Ovary (tissue), 9 donors: ENCODE results near the gene GALNT10. TPM values are rescaled to one million over a fixed set of nuclear protein-coding genes. Genes with fewer than 3 reads are reported as not detected.

Source experiments
- DNase-seq, 5 donors: peaks; one replicate each; pipeline ENCODE4 v3.0.0-alpha.2; 2019 to 2020
- H3K27ac ChIP-seq, 2 donors: fragments of 200-600 bp; one replicate each; pipeline versions ENCODE4 v1.5.1 to v1.8.0; 2019 to 2022
- H3K27me3 ChIP-seq: fragments of 200-600 bp; one replicate; pipeline ENCODE4 v1.8.0; 2022
- H3K36me3 ChIP-seq: fragments of 200-600 bp; sonication (generic); one replicate; pipeline ENCODE4 v1.5.1; 2019
- H3K4me1 ChIP-seq: one replicate; pipeline ENCODE4 v1.8.1; 2013; ENCODE audit warnings: mild to moderate bottlenecking, moderate library complexity; ENCODE audit not compliant: insufficient read depth
- H3K4me3 ChIP-seq: fragments of 200-600 bp; sonication (generic); one replicate; pipeline ENCODE4 v1.5.1; 2017
- H3K9me3 ChIP-seq, 2 donors: fragments of 200-600 bp in 1 of 2; sonication (generic) in 1 of 2; one replicate each; pipeline versions ENCODE4 v1.5.1 to v1.8.1; 2013 to 2019; ENCODE audit warnings: mild to moderate bottlenecking in 1 of 2, moderate library complexity in 1 of 2
- EP300 ChIP-seq: sonication (generic); formaldehyde crosslinking; IDR thresholded peaks from one replicate; pipeline ENCODE4 v1.6.1; 2017; ENCODE audit warnings: antibody characterized with exemption
- POLR2A ChIP-seq: fragments of 450-650 bp; IDR thresholded peaks from one replicate; pipeline ENCODE4 v1.6.1; 2017; ENCODE audit warnings: antibody characterized with exemption, mild to moderate bottlenecking, moderate library complexity
- WGBS, 3 donors: extraction: QIAGEN DNeasy Blood & Tissue Kit in 1 of 3; methylation state at CpG; one replicate each; pipeline versions ENCODE4 v1.1.5 to v1.1.7; 2013 to 2017; 5-methylcytosine and 5-hydroxymethylcytosine counted together
- intact Hi-C, 4 donors: fragments of 100-400 bp; cut with DNase I; formaldehyde crosslinking; loops; one replicate each; pipeline versions ENCODE4 v1.11.0 to v1.15.1; 2022 to 2023
- polyA plus RNA-seq, 2 donors: library from polyadenylated mRNA; stranded (reverse); fragments of 200-250 nt in 1 of 2; fragments of 350-450 nt in 1 of 2; fragmentation: Illumina TruSeq in 1 of 2; extraction: RNeasy Lipid Tissue Mini Kit (QIAGEN cat#74804) in 1 of 2; gene quantifications; one replicate each; pipeline ENCODE4 v1.2.3, GENCODE V29; 2013 to 2014
- total RNA-seq, 7 donors: library from RNA; depleted of rRNA in 2 of 7; stranded (reverse); fragments of >200 nt in 2 of 7; fragmentation: NEBNext Ultra II Directional in 3 of 7; extraction: Animal tissue kit (Norgen Biotek cat#: 25700) in 3 of 7; gene quantifications; one replicate each; pipeline versions ENCODE4 v1.1.0 to v1.2.4, GENCODE V29; 2016 to 2023
- TF ChIP-seq, protein P1 (sequence below), 3 donors: fragments of 450-650 bp in 2 of 3; fragments of 200-600 bp in 1 of 3; IDR thresholded peaks; one replicate each; pipeline versions ENCODE4 v1.5.1 to v1.8.0; 2016 to 2022; ENCODE audit warnings: antibody characterized with exemption in 3 of 3, mild to moderate bottlenecking in 1 of 3
- donor health status: DM: no; HTN: no; CAD: no; lungs with moderate emphysema.
- donor health status: DM: no; HTN: no; CAD: no.
- donor health status: Bipolar disorder and iron deficiency.
- donor health status: DM: yes; HTN: yes; CAD: no.
- donor health status: DM: no; HTN: no; CAD: no.
- donor health status: DM: yes; HTN: yes; CAD: no.

Gene GALNT10
- total and polyA plus RNA-seq, 9 donors: 34.5 to 206 (median 88.7) TPM

- no peak for DNase-seq
- Histone ChIP-seq H3K4me3 (no peak overlapping the region), H3K4me1 (no peaks in the 10 kb centered on the region), H3K27me3 (no peaks in the 10 kb centered on the region), H3K9me3 (no peaks in the 10 kb centered on the region), H3K36me3 (no peaks in the 10 kb centered on the region), H3K27ac (no peak overlapping the region)
- TF ChIP-seq, protein P1, sequence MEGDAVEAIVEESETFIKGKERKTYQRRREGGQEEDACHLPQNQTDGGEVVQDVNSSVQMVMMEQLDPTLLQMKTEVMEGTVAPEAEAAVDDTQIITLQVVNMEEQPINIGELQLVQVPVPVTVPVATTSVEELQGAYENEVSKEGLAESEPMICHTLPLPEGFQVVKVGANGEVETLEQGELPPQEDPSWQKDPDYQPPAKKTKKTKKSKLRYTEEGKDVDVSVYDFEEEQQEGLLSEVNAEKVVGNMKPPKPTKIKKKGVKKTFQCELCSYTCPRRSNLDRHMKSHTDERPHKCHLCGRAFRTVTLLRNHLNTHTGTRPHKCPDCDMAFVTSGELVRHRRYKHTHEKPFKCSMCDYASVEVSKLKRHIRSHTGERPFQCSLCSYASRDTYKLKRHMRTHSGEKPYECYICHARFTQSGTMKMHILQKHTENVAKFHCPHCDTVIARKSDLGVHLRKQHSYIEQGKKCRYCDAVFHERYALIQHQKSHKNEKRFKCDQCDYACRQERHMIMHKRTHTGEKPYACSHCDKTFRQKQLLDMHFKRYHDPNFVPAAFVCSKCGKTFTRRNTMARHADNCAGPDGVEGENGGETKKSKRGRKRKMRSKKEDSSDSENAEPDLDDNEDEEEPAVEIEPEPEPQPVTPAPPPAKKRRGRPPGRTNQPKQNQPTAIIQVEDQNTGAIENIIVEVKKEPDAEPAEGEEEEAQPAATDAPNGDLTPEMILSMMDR (IDR thresholded peaks at IDR 0.05): no peak
- no peak for TF ChIP-seq POLR2A
- no peak for TF ChIP-seq EP300
- 53 to 67% (median 56%) methylated on average over 1 of the region's 1 CpG for WGBS, 3 donors
- intact Hi-C loops: no loop called here
These were observed 231.3 kb downstream of the GALNT10 start for GRCh38 chr5:154421868-154422267.

- intact Hi-C loops: no loop called here
- Histone ChIP-seq H3K36me3 (no peaks in the 10 kb centered on the region), H3K4me3 (no peak overlapping the region), H3K27ac (no peak overlapping the region), H3K9me3 (no peaks in the 10 kb centered on the region), H3K4me1 (no peaks in the 10 kb centered on the region), H3K27me3 (no peaks in the 10 kb centered on the region)
- no peak for DNase-seq
- WGBS, 3 donors: 53 to 73% (median 58%) methylated on average over 2 of the region's 2 CpGs
- no peak for TF ChIP-seq POLR2A
- no peak for TF ChIP-seq EP300
- TF ChIP-seq, protein P1 (IDR thresholded peaks at IDR 0.05): no peak
These were observed 231.8 kb downstream of the GALNT10 start for GRCh38 chr5:154422298-154422697.

GRCh38 chr5:154428208-154428607 is 237.7 kb downstream of the GALNT10 start:
- Histone ChIP-seq H3K27me3 (no peaks in the 10 kb centered on the region), H3K9me3 (no peaks in the 10 kb centered on the region), H3K4me1 (no peaks in the 10 kb centered on the region), H3K36me3 (no peaks in the 10 kb centered on the region), H3K27ac (no peak overlapping the region), H3K4me3 (no peak overlapping the region)
- no peak for DNase-seq
- 96 to 98% (median 98%) methylated on average over 3 of the region's 3 CpGs for WGBS, 3 donors
- intact Hi-C loops: no loop called here
- TF ChIP-seq POLR2A (no peak), EP300 (no peak)
- TF ChIP-seq, protein P1 (IDR thresholded peaks at IDR 0.05): no peak

- TF ChIP-seq, protein P1 (IDR thresholded peaks at IDR 0.05): no peak
- TF ChIP-seq EP300: no peak
- TF ChIP-seq POLR2A: no peak
- H3K4me1 ChIP-seq: no peaks in the 10 kb centered on the region
- intact Hi-C loops: no loop called here
- H3K27me3 ChIP-seq: no peaks in the 10 kb centered on the region
- H3K36me3 ChIP-seq: no peaks in the 10 kb centered on the region
- no peaks in the 10 kb centered on the region for H3K9me3 ChIP-seq
- no peak for DNase-seq
- no peak overlapping the region for H3K4me3 ChIP-seq
- no peak overlapping the region for H3K27ac ChIP-seq
- 84 to 92% (median 85%) methylated on average over 1 of the region's 1 CpG for WGBS, 3 donors
These were observed 238.8 kb downstream of the GALNT10 start for GRCh38 chr5:154429341-154429740.

GRCh38 chr5:154430466-154430865 is 239.9 kb downstream of the GALNT10 start:
- no peaks in the 10 kb centered on the region for H3K4me1 ChIP-seq
- intact Hi-C loops: no loop called here
- H3K27ac ChIP-seq: no peak overlapping the region
- H3K4me3 ChIP-seq: no peak overlapping the region
- no peaks in the 10 kb centered on the region for H3K27me3 ChIP-seq
- no peaks in the 10 kb centered on the region for H3K9me3 ChIP-seq
- DNase-seq: no peak
- H3K36me3 ChIP-seq: no peaks in the 10 kb centered on the region
- WGBS, 3 donors: 47 to 77% (median 55%) methylated on average over 4 of the region's 4 CpGs
- TF ChIP-seq POLR2A (no peak), EP300 (no peak)
- TF ChIP-seq, protein P1 (IDR thresholded peaks at IDR 0.05): no peak
